HG03097 (cell line): ENCODE measurements around the gene GLCCI1.
"Not testable (repeated sequence)": the region's sequence is repeated elsewhere in the genome, so short reads cannot be mapped to it uniquely, and the experiment has no call there.

ENCODE experiments used
- ATAC-seq: cut with Tn5 transposase; IDR thresholded peaks from one replicate; pipeline ENCODE4 v1.9.1; 2021; ENCODE audit not compliant: unreplicated experiment, low FRiP score

The GLCCI1 gene

DNA sequence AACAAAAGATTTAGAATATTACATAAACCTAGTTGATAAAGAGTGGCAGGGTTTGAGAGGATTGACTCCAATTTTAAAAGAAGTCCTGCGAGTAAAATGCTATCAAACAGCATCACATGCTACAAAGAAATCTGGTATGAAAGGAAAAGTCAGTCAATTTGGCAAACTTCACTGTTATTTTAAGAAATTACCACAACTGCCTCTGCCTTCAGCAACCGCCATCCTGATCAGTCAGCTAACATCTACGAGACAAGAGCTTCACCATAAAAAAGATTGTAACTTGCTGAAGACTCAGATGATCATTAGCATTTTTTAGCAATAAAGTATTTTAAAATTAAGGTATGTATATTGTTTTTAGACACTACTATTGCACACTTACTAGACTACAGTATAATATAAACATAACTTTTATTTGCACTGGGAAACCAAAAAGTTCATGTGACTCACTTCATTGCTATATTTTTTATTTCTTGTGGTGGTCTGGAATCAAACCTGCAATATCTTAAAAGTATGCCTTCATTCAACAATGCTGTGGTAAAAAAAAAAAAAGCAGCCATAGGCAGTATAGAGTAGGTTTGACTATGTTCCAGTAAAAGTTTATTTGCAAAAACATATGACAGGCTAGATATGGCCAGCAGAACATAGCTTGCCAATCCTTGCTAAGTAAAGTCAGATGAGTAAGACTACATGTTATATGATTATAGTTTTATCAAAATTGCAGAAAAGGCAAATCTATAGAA is 74.4 kb downstream of the GLCCI1 start:
- no peak for ATAC-seq

DNA sequence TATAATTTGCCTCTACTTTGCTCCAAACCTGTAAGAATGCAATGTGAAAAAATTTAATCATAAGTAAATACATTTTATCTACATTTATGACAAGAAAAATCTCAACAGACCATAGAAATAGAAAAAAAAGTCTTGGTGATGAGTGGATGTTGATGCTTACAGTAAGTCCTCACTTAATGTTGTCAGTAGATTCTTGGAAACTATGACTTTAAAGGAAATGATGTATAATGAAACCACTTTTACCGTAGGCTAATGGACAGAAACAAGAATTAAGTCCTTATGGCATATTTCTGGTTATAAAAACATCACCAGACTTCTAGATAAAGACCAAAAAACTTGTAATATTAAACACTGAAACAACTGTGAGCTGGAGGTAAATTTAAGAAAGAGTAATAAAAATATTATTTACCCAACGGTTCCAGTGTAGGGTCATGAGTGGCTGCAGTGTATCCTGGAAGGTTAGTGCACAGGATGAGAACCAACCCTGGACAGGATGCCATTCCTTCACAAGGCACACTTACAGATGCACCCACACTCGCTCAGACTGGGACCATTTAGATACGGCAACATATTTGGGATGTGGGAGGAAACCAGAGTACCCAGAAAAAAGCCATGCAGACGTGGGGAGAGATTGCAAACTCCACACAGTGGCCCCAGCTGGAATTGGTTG is 76.3 kb downstream of the GLCCI1 start:
- ATAC-seq, result no peak

DNA sequence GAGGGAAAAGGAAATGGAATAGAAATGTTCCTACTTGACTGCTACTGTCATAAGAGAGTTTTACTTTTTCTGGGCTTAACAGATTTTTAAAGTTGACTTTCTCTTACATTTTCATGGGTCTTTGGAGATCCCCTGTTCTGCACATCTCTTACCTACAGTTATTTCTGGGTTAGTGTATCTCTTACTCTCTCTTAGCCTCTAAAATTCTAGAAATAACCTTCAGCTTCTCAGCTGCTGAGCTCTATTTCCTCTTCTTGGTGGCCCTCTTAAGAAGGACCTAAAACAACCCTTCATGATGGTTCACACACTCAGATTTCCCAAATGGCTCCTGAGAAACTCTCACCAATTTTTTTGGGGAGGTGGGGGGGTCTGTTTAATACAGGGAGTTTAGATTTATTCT is 79.5 kb downstream of the GLCCI1 start:
- not testable (repeated sequence) for ATAC-seq

DNA sequence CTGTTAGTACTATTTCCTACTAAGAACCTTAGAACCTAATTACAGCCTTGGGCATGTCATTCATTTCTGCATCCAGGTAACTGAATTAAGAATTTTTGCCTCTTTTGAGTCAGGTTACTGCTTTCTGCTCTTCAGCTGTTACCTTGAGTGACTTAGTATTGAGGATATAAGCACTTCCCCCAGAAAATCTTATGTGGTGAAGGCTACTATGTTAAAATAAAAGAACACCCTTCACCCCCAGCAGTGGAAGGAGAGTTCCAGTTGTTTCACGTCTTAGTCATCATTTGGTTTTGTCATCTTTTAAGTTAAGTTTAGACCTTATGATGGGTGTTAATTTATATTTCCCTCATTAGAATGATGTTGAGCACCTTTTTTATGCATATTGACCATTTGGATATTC is 82.8 kb downstream of the GLCCI1 start:
- ATAC-seq, result no peak

DNA sequence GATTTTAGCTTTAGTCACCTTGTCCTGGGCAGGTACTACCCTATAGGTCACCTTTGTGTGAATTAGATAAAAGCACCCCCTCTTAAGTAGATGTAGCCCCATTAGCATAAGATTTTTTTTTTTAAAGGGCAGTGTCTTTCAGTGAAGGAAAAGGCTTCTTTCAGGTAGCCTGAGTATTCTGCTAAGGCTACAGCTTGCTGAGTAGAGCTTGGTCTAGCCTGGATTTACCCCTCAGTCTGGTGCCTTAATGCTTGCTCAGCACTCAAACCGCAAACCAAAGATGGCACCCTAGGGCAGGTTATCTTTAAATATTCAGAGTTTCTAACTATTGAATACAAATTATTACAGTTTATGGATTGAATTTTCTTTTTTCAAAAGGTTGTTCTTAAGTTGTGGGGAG is 83.4 kb downstream of the GLCCI1 start:
- ATAC-seq, result no peak

DNA sequence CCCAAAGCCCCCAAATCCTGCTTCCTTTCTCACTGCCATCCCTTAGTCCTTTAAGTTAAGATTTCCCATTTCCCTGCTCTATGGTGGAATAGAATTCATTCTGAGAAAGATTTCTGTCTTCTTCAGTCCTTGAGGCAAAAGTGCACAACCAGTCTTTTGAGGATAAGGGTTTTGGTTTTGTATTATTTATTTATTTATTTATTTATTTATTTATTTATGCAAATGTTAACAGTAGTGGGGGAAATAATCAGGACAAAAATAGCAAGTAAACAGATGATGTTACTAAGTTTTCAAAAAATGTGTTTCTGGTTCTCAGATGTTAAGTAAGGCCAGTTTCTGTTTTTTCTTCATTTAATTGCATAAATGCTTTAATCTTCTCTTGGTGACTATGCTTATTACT is 84.2 kb downstream of the GLCCI1 start:
- ATAC-seq, result no peak

DNA sequence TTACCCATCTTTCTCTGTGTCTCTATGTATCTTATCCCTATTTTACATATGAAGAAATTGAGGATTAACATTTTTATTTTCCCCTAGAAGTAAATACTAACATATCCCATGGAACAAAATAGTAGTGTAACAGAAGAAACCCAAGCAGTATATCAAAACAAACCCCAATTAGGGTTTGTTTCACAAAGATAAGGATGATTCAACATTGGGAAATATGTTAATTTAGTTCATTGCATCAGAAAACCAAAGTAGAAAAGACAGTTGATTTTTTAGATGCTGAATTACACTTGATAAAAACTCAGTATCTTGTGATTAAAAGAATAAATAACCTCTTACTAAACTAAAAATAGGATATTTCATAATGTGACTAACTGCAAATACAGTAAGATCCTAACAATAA is 87.8 kb downstream of the GLCCI1 start:
- ATAC-seq, result no peak

DNA sequence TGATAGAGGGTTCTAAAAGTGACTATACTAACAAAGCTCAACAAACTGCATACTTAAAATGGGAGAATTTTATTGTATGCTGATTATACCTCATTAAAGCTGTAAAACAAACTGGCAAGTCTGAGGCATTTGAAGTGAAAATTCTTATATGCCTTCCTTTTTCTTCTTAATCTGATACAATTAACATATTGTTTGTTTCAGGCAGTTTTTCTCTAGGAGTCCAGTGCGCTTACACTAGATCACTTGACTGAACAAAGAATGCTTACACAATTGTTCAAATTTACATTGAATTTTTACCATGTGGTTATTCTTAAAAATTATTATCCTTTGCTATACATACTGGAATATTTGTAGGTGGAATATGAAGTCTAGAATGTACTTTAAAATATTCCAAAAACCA is 89.0 kb downstream of the GLCCI1 start:
- no peak for ATAC-seq

DNA sequence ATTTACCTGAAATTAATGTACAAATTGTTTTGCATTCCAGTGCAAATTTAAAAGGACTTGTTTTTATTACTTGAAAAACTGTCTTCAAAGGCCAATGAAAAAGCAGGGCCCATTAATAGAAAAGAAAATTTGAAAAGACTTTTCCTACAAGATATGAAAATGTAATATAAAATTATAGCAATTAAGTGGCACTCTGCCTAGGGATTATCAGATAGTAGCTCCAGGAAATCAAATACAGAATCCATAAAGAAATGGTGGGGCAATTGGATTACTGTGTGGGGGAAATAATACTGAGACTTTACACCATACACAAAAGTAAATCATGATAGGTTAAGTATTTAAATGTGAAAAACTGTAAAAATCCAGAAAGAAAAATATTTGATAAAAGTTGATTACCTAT is 89.7 kb downstream of the GLCCI1 start:
- no peak for ATAC-seq

DNA sequence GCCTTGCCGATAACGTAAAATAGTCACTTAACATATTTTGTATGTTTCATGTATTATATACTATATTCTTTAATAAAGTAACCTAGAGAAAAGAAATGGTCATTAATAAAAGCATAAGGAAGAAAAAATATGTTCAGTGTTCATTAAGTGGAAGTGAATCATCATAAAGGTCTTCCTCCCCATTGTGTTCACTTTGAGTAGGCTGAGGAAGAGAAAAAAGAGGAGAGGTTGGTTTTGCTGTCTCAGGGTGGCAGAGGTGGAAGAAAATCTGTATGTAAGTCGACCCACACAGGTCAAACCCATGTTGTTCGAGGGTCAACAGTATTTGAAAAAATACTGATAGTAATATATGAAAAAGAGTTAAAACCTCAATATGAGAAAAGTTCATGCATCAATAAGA is 90.3 kb downstream of the GLCCI1 start:
- ATAC-seq, result no peak

DNA sequence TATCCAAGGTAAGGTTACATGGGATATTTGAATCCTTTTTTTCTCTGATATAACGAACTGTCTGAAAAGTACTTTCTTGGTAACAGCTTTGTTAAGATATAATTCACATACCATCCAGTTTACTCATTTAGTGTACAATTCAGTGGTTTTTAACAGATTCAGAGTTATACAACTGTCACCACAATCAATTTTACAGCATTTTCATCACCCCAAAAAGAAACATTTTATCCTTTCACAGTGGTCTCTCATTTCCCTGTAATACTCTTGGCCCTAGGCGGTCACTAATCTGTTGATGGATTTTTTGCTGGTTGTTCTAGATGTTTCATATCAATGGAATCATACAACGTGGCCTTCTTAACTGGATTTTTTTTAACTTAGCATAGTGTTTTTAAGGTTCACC is 91.6 kb downstream of the GLCCI1 start:
- ATAC-seq, result no peak

DNA sequence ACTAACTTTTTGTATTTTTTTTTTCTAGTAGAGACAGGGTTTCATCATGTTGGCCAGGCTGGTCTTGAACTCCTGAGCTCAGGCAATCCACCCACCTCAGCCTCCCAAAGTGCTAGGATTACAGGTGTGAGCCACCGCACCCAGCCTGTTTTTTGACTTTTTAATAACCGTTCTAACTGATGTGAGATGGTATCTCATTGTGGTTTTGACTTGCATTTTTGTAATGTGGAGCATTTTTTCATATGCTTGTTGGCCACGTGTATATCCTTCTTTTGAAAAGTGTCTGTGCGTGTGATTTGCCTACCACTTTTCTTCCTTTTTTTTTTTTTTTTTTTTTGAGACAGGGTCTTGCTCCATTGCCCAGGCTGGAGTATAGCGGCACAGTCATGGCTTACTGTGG is 94.7 kb downstream of the GLCCI1 start:
- not testable (repeated sequence) for ATAC-seq

DNA sequence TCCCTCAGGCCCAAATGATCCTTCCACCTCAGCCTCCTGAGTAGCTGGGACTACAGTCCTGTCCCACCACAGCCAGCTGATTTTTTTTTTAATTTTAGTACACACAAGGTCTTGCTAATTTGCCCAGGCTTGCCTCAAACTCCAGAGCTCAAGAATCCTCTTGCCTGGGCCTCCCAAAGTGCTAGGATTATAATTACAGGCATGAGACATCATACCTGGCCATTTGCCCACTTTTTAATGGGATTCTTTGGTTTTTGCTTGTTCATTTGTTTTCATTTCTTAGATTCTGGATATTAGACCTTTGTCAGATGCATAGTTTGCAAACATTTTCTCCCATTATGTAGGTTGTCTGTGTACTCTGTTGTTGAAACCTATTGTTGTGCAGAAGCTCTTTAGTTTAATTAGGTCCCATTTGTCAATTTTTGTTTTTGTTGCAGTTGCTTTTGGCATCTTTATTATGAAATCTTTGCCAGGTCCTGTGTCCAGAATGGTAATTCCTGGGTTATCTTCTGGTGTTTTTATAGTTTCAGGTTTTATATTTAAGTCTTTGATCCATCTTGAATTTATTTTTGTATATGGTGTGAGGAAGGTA is 95.2 kb downstream of the GLCCI1 start:
- no peak for ATAC-seq

DNA sequence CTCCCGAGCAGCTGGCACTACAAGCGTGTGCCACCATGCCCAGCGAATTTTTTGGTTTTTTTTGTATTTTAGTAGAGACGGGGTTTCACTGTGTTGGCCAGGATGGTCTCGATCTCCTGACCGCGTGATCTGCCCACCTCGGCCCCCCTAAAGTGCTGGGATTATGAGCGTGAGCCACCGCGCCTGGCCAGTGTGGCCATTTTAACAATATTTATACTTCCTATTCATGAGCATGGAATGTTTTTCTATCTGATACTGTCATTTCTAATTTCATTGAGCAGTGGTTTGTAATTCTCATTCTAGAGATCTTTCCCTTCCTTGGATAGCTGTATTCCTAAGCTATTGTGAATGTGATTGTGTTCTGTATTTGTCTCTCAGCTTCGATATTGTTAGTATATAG is 96.2 kb downstream of the GLCCI1 start:
- no peak for ATAC-seq

DNA sequence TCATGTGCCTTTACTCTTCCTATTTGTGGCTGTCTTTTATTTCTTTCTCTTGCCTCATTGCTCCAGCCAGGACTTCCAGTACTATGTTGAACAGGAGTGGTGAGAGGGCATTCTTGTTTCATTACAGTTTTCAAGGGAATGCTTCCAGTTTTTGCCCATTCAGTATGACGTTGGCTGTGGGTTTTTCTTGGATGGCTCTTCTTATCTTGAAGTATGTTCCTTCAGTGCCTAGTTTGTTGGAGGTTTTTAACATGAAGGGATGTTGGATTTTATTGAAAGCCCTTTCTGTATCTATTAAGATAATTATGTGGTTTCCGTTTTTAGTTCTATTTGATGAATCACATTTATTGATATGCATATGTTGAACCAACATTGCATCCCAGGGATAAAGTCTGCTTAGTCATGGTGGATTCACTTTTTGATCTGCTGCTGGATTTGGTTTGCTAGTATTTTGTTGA is 96.8 kb downstream of the GLCCI1 start:
- ATAC-seq, result no peak

DNA sequence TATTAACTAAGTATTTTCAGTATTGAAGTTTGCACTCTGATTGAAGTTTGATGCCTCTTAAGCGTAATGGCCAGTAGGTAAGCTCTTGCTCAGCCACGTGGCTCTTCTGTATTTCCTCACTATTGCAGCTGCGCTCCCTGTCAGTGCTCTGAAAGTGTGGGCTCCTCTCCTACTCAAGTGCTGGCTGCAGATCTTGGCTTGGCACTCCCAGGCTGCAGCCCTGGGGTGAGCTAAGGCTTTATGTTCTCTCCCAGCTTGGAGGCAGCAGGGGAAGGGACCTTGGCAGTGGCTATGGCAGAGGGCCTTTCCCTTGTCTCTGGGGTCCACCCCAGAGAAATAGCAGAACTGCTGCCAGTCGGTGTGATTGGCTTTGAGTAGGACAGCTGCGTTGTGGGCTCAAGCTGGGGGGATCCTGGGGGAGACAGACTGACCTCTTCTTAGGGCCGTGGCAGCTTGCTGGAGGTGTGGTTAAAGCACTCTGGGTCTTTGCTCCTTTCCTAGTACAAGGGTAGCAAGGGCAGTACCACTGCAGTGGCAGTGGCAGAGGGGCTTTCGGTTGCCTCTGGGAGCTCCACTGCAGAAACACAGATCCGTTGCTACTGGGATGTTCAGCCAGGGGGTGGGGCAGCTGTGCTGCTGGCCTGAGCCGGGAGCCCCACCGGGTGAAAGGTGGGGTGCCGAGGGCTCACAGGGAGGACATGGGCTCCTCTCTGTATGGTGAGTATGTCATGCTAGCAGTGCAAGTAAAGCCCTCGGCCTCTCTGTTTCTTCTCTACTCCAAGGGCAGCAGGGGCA is 100.5 kb downstream of the GLCCI1 start:
- ATAC-seq, result no peak

DNA sequence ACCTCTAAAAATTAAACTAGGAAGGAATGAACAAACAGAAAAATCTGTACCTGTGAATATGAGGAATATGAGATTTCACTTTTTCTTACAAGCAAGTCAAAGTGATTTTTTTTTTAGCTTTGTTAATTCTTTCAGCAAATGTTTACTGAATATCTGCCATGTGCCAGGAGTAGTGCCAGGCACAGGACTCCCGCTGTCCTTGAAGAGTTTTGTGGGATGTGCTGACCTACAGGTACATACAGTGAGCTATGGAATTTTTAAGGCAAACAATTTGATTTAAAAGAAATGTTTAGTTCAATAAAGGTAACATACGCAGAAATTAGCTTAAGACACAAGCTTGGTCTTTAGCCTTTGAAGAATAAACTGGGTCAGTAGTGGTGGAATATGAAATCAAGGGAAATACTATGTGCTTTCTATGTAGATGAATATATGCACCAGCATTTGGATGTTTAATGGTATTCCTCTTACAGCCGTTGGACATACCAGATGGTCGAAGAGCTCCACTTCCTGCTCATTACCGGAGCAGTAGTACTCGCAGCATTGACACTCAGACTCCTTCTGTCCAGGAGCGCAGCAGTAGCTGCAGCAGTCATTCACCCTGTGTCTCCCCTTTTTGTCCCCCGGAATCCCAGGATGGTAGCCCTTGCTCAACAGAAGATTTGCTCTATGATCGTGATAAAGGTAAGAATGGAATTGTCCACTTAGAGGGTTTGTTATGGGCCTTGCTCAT is 102.0 kb downstream of the GLCCI1 start:
- no peak for ATAC-seq

DNA sequence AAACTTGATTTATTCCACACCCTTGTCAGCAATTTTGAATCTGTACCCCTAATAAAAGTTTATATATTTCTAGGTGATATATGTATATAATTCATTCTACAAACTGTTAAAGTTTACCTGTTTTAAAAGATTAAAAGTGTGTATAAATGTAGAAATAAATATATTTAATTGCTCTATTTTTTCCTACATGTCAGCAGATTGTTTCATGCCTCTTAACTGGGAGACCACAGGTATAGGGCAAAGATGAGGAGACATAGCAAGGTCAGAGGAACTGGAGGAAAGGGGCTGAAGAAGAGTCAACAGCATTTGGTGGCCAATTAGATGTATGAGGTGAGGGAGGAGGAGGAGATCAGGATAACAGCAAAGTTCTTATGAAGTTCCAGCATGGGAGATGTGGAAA is 109.8 kb downstream of the GLCCI1 start:
- ATAC-seq, result no peak

DNA sequence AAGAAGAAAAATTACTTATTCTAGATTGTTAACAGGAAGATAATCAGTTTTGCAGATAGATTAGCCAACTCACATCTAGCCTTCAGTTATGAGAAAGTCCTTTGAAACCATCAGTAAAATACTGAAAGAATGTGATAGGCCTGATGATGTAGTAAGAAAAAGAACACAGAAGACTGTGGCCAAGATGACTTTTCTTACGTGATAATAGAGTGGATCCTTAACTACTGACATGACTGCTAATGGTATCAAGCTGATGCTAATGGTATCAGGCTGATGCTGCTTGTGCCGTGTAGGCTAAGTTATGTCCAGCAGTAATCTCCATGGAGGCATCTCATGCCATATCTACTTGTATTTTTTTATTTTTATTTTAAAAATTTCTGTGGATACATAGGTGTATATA is 114.2 kb downstream of the GLCCI1 start:
- ATAC-seq, result no peak

DNA sequence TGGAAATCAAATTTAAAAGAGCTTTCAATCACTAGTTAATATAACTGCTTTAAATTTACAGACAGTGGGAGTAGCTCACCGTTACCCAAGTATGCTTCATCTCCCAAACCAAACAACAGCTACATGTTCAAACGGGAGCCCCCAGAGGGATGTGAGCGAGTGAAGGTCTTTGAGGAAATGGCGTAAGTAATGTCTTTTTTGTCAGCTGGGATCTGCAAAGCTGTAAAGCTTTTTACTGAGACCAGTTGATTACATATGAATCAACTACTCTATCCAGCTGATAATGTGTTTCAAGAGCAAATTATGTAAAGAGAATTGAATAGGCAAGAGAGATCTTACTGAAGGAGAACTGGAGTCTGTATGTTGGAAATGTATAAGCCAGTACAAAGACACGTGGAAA is 116.2 kb downstream of the GLCCI1 start:
- no peak for ATAC-seq

DNA sequence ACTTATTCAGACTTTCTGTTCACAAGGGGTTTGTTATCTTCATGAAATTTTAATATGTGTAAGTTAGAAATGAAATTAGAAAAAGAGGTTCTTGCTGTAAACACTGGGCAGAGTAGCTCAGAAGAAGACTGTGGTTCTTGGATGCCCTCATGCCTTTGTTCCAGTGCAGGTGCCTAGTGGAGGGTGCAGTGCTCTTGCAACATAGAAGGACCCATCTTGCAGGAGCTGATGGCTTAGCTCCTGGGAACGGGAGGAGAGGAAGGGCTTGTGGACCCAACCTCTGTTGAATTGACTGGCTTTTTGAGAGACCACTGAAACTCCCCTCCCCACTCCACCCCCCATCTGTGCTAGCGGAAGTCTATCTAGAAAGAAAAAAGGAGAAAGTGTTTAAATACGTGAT is 116.8 kb downstream of the GLCCI1 start:
- ATAC-seq, result no peak
